ENCODE results near the gene AZI2.

The AZI2 gene

GRCh38 chr3:28320981-28321380 lies 27.6 kb downstream of the AZI2 start:
- no peak for DNase-seq (ENCODE audit: extremely low read depth, insufficient read length)
- no peak for TF ChIP-seq CTCF (IDR thresholded peaks at IDR 0.05; ENCODE audit: insufficient read depth, low read length, poor library complexity, severe bottlenecking)
- Histone ChIP-seq H3K27me3 (replicated peaks; ENCODE audit: control insufficient read depth, insufficient read depth, low read length) (no peaks in the 10 kb centered on the region), H3K4me3 (replicated peaks; ENCODE audit: low read depth, low read length) (no peak overlapping the region), H3K36me3 (ENCODE audit: control insufficient read depth, insufficient read depth, low read length) (peaks cover 2% of the 10 kb centered on the region; the same call in 1 of the 2 replicates)

- no peak overlapping the region for H3K4me3 ChIP-seq (replicated peaks; ENCODE audit: low read depth, low read length)
- H3K27me3 ChIP-seq (replicated peaks; ENCODE audit: control insufficient read depth, insufficient read depth, low read length) = no peaks in the 10 kb centered on the region
- TF ChIP-seq CTCF (IDR thresholded peaks at IDR 0.05; ENCODE audit: insufficient read depth, low read length, poor library complexity, severe bottlenecking) = peak; percentile 66
- H3K36me3 ChIP-seq (ENCODE audit: control insufficient read depth, insufficient read depth, low read length) = no peaks in the 10 kb centered on the region; the same call in 1 of the 2 replicates
- DNase-seq (ENCODE audit: extremely low read depth, insufficient read length) = no peak
These were observed 31.1 kb downstream of the AZI2 start for GRCh38 chr3:28317438-28318022.

GRCh38 chr3:28316226-28316625 lies 32.4 kb downstream of the AZI2 start:
- no peaks in the 10 kb centered on the region; the same call in 1 of the 2 replicates for H3K36me3 ChIP-seq (ENCODE audit: control insufficient read depth, insufficient read depth, low read length)
- no peak overlapping the region for H3K4me3 ChIP-seq (replicated peaks; ENCODE audit: low read depth, low read length)
- no peak for TF ChIP-seq CTCF (IDR thresholded peaks at IDR 0.05; ENCODE audit: insufficient read depth, low read length, poor library complexity, severe bottlenecking)
- DNase-seq (ENCODE audit: extremely low read depth, insufficient read length) = no peak
- no peaks in the 10 kb centered on the region for H3K27me3 ChIP-seq (replicated peaks; ENCODE audit: control insufficient read depth, insufficient read depth, low read length)

- Histone ChIP-seq H3K4me3 (replicated peaks; ENCODE audit: low read depth, low read length) (no peak overlapping the region), H3K27me3 (replicated peaks; ENCODE audit: control insufficient read depth, insufficient read depth, low read length) (no peaks in the 10 kb centered on the region), H3K36me3 (ENCODE audit: control insufficient read depth, insufficient read depth, low read length) (no peaks in the 10 kb centered on the region; the same call in 1 of the 2 replicates)
- no peak for TF ChIP-seq CTCF (IDR thresholded peaks at IDR 0.05; ENCODE audit: insufficient read depth, low read length, poor library complexity, severe bottlenecking)
- DNase-seq (ENCODE audit: extremely low read depth, insufficient read length) = no peak
These were observed 32.9 kb downstream of the AZI2 start for GRCh38 chr3:28315711-28316110.

- DNase-seq (ENCODE audit: extremely low read depth, insufficient read length) = no peak
- TF ChIP-seq CTCF (IDR thresholded peaks at IDR 0.05; ENCODE audit: insufficient read depth, low read length, poor library complexity, severe bottlenecking) = no peak
- H3K27me3 ChIP-seq (replicated peaks; ENCODE audit: control insufficient read depth, insufficient read depth, low read length) = no peaks in the 10 kb centered on the region
- H3K4me3 ChIP-seq (replicated peaks; ENCODE audit: low read depth, low read length) = no peak overlapping the region
- no peaks in the 10 kb centered on the region for H3K36me3 ChIP-seq (ENCODE audit: control insufficient read depth, insufficient read depth, low read length)
These were observed 40.4 kb downstream of the AZI2 start for GRCh38 chr3:28308196-28308595.

GRCh38 chr3:28301688-28302087 lies 46.9 kb downstream of the AZI2 start:
- Histone ChIP-seq H3K36me3 (ENCODE audit: control insufficient read depth, insufficient read depth, low read length) (no peaks in the 10 kb centered on the region), H3K4me3 (replicated peaks; ENCODE audit: low read depth, low read length) (no peak overlapping the region), H3K27me3 (replicated peaks; ENCODE audit: control insufficient read depth, insufficient read depth, low read length) (no peaks in the 10 kb centered on the region)
- no peak for TF ChIP-seq CTCF (IDR thresholded peaks at IDR 0.05; ENCODE audit: insufficient read depth, low read length, poor library complexity, severe bottlenecking)
- DNase-seq (ENCODE audit: extremely low read depth, insufficient read length) = no peak

Measured in GM06990 (cell line).